ENCODE measurements around the gene INHBC. TPM values are rescaled to one million over a fixed set of nuclear protein-coding genes. Genes with fewer than 3 reads are reported as not detected.
"Not testable (repeated sequence)": the region's sequence is repeated elsewhere in the genome, so short reads cannot be mapped to it uniquely, and the experiment has no call there.

The INHBC gene
- total RNA-seq, 1 donor from 2014 or later, result not detected

DNA sequence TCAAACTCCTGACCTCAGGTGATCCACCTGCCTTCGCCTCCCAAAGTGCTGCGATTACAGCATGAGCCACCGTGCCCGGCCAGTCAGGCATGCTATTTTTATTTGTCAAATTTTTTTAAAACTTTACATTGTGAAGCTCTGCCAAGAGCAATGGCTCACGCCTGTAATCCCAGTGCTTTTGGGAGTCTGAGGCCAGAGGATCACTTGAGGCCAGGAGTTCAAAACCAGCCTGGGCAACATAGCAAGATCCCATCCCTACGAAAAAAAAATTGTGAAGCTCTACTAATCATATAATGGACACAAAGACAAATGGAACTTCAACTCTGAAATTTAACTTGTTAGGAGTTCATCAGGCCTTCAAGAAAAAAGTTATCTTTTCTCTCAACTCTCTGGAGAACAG lies 5.6 kb upstream of the INHBC start:
- no peak for DNase-seq (ENCODE audit: extremely low read depth, low read depth, low spot score)

DNA sequence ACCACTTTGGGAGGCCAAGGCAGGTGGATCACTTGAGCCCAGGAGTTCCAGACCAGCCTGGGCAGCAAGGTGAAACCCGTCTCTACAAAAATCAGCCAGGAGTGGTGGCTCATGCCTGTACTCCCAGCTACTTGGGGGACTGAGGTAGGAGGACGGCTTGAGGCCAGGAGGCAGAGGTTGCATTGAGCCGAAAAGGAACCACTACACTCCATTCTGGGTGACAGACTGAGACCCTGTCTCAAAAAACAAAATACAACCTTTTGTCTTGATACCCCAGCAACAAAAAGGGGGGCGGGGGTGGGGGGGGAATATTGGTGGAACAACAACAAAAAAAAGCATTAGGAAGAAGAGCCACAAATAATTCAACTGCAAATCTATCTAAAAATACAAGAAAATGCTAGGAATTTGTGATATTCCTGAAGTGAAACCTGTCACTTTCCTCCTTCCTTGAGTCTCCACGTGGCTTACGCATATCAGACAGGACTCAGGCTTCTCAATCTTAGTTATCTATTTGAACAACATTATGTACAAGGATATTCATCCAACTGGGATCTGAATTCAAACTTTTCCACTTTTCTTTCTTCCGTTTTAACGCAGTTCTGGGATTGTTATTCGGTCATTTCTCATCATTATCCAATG lies 5.0 kb upstream of the INHBC start:
- no peak for DNase-seq (ENCODE audit: extremely low read depth, low read depth, low spot score)

DNA sequence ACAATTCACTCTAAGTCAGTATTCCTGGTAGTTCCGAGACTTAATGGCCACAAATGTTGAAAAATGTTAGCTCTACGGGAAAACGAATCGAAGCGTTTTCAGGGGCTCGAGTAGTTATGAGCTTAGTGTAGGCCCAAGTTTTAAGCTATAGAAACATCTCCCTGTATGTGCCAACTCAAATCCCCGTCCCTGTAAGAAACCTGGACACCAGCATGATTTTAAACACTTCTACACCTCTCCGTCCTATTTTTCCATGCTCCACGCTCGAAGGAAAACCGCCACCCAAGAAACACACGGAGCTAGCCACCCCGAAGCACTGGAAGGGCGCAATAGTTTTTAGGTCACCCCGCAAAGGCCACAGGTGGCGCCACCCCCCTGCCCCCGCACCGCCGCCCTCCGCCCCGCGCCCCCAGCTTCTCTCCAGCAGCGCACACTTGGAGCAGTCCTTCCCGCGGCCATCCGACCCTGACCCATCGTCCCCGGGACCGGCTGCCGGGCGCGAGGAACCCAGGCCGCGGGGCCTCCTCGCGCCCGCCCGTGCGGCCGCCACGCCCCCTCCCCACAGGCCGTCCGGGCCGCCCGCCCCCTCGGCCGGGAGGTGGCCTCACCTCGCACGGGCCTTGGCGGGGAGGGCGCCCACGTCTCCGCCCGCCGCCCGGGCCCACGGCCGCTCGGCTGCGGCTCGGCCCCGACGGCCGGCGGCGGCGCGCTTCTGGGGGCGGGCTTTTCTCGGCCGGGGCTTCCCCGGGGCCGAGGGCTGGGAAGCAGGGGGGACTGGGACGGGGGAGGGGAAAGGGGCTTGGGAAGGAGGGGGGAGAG lies 4.3 kb upstream of the INHBC start:
- peak; percentile 20 for DNase-seq (ENCODE audit: extremely low read depth, low read depth, low spot score)

DNA sequence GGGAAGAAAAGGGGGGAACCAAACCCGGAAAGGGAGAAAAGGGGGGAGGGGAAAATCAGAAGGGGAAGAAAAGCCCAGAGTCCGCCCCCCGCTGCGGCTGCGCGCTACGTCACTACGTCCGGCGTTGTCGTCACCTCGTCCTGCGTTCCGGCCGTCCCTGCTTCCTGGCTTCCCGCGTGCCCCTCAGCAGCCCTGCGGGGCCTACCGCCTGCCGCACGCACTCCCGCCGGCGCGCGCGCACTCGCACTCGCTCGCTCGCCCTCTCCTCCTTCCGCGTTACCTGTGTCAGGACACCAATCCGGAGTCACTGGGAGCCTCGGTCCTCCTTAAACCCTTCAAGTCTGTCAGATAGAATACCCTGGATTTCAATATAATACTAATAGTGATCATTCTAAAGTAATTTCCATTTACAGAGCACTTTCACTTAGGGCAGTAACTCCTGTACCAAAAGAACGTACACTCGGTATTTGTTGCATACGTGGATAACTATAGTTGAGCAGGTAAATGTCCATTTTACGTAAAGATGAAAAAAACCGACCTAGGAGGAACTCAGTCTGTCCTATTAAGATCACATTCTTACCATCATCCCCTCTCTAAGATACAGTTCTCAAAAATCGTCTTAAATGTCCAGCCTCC lies 3.5 kb upstream of the INHBC start, which contains the start of gene R3HDM2:
Gene R3HDM2 (minus strand): TSS at position 113 of the 636 bp plus-strand sequence. CDS start 120,615 bp downstream, outside the sequence.
- peak; percentile 50 for DNase-seq (ENCODE audit: extremely low read depth, low read depth, low spot score)

DNA sequence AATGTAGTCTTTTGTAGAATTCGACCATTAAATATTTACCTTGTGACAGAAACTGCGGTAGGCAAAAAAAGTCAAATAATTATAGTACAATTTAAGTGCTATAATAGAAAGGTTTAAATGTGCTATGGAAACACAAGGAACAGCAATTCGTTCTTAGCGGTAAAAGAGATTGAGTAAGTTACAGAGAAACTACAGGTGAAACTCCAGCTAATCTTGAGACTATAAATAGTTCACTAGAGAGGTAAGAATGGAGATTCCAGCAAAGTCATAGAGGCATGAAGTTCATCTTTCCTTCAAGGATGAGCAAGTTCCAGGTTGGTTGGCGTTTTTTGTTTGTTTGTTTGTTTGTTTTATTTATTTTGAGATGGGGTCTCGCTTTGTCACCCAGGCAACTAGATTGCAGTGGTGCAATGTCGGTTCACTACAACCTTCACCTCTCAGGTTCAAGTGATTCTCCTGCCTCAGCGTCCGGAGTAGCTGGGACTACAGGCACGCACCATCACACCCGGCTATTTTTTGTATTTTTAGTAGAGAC lies 2.9 kb upstream of the INHBC start:
- no peak for DNase-seq (ENCODE audit: extremely low read depth, low read depth, low spot score)

DNA sequence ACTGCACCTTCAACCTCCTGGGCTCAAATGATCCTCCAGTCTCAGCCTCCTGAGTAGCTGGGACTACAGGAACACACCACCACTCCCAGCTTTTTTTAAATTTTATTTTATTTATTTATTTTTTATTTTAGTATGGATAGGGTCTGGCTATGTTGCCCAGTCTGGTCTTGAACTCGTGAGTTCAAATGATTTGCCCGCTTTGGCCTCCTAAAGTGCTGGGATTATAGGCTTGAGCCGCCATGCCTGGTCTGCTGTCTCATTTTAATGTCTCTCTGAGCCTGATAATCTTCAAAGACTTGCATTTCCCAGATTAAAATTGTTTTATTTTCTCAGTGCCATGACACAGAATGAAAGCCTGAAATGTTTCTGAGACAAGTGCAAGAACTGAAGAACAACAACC lies 1.2 kb upstream of the INHBC start:
- DNase-seq (ENCODE audit: extremely low read depth, low read depth, low spot score), result no peak

DNA sequence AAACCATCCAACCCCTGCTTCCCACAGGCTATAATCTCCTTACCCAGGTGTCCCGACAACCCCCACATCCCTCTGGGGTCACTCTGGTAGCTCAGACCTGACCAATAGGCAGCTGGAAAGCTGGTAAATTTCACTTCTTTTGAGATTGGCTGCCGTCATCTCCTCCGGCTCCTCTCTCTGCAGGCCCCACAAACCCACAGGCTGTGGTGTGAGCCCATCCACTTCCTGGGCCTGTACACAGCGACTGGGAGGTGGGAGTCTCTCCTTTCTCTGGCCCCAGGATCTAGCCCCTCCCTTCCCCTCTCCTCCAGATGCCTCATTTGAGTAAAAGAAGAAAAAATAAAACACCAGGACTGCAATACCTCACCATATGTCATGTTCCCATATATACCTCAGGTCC lies 709 bp downstream of the INHBC start:
- DNase-seq (ENCODE audit: extremely low read depth, low read depth, low spot score), result no peak

DNA sequence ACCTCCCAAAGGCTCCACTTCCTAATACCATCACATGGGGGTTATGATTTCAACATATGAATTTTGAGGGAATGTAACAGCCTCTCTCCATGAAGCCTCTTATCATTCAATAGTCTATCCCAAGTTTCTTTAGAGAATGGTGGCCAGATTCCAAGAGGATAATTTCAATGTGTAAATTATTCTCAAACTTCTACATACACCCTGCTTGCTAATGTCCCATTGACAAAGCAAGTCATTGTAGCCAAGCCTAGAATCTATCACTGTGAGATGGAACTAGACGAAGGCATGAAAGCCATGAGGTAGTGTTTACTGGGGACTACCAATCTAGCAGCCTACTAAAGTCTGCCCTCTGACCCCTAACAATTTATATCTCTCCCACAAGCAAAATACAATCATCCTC lies 3.8 kb downstream of the INHBC start:
- no peak for DNase-seq (ENCODE audit: extremely low read depth, low read depth, low spot score)

DNA sequence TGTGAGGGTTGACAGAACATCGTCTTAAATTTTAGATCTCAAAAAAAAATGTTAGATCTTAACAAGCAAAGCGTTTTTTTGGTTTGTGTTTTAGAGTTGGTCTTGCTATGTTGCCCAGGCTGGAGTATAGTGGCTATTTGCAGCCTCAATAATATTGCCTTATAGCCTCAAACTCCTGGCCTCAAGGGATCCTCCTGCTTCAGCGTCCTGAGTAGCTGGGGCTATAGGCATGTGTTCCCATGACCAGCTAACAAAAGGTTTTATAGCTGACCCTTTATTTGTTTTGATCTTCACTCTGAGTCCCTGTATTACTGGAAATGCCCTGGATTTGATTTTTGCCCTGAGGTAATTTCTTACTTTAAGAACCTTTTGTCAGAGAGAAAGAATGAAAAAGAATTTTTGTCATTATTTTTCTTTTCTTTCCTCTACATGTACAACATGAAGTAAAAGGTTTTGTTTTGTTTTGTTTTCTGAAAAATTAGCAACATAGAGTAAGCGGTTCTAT lies 5.2 kb downstream of the INHBC start:
- DNase-seq (ENCODE audit: extremely low read depth, low read depth, low spot score), result no peak

DNA sequence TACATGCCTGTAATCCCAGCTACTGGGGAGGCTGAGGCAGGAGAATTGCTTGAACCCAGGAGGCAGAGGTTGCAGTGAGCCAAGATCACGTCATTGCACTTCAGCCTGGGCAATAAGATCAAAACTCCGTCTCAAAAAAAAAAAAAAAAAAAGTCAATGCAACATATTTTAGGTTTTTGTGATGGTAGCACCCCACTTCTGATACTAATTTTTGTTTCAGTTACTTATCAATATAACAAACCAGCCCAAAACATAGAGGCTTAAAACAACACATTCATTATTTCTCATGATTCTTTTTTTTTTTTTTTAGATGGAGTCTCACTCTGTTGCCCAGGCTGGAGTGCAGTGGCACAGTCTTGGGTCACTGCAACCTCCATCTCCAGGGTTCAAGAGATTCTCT lies 6.8 kb downstream of the INHBC start:
- DNase-seq (ENCODE audit: extremely low read depth, low read depth, low spot score), result not testable (repeated sequence)

DNA sequence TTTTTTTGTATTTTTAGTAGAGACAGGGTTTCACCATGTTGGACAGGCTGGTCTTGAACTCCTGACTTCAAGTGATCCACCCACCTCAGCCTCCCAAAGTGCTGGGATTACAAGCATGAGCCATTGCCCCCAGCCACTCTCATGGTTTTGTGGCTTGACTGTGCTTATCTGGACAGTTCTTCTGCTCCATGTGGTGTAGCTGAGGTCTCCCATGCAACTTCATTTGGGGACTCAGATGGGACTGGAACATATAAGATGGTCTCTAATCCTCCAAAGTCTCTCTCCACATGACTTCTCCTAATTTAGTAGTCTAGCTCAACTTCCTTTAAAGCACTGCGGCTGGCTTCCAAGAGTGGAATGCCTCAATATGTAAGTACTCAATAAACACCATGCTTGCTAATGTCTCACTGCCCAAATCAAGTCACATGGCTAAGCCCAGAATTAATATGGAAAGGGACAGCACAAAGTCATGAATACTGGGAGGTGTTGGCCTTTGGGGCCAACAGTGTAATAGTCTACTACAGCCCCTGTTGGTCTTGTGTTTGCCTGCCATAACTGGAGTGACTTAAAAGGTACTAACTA lies 7.4 kb downstream of the INHBC start:
- DNase-seq (ENCODE audit: extremely low read depth, low read depth, low spot score), result no peak

DNA sequence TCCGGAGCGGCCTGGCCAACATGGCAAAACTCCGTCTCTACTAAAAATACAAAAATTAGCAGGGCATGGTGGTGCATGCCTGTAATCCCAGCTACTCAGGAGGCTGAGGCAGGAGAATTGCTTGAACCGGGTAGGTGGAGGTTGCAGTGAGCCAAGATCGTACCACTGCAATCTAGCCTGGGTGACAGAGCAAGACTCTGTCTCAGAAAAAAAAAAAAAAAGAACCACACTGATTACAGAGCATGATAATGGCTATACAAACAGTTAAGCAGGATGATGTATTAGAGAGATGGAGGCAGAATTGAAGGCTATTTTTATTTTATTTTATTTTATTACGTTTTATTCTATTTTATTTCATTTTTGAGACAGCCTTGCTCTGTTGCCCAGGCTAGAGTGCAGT lies 9.8 kb downstream of the INHBC start:
- DNase-seq (ENCODE audit: extremely low read depth, low read depth, low spot score), result not testable (repeated sequence)

DNA sequence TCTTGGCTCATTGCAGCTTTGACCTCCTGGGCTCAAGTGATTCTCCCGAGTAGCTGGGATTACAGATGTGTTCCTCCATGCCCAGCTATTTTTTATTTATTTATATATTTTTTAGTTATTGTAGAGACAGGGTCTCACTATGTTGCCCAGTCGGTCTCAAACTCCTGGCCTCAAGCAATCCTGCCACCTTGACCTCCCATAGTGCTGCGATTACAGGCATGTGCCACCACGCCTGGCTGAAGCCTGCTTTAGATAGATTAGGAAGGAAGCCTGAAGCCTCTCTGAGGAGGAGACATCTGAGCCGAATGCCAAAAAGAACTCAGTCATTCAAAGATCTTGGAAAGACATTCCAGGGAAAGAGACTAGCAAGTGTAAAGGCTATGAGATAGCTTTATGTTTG lies 10.2 kb downstream of the INHBC start:
- no peak for DNase-seq (ENCODE audit: extremely low read depth, low read depth, low spot score)

DNA sequence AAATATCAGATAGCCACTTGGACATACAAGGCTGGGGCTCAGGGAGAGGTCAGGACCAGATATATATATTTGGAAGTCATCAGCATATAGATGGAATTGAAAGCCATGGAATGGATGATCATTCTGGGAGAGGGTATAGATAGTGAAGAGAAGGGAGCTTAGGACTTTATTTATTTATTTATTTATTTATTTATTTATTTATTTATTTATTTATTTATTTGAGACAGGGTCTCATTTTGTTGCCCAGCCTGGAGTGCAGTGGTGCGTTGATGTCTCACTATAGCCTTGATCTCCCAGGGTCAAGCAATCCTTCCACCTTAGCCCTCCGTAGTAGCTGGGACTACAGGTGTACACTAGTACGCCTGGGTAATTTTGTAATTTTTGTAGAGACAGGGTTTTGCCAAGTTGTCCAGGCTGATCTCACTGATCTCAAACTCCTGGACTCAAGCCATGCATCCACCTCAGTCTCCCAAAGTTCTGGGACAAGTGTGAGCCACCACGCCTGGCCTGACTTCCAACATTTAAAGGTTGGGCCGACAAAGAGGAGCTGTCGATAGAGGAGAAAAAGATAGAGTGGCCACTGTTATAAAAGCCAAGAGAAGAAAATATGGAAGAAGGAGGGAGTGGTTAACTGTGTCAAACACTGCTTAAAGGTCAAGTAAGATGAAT lies 11.8 kb downstream of the INHBC start:
- no peak for DNase-seq (ENCODE audit: extremely low read depth, low read depth, low spot score)

DNA sequence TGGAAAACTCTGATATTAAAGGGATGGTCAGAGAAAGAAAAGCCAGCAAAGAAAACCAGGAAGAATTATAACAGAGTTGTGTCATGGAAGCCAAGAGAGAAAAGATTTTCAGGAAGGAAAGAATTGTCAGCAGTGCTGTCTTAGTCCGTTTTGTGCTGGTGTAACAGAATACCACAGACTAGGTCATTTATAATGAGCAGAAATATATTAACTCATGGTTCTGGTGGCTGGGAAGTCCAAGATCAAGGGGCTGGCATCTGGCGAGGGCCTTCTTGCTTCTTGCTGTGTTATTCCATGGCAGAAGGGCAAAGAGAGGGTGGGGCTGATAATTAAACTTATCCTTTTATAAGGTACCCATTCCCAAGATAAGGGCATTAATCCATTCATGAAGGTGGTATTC lies 14.1 kb downstream of the INHBC start:
- no peak for DNase-seq (ENCODE audit: extremely low read depth, low read depth, low spot score)

DNA sequence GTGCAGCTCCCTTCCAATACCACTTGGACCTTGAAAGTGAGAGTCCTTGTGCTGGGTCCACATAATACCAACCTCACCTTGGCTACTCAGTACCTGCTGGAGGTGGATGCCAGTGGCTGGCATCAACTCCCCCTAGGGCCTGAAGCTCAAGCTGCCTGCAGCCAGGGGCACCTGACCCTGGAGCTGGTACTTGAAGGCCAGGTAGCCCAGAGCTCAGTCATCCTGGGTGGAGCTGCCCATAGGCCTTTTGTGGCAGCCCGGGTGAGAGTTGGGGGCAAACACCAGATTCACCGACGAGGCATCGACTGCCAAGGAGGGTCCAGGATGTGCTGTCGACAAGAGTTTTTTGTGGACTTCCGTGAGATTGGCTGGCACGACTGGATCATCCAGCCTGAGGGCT lies 14.8 kb downstream of the INHBC start:
- DNase-seq (ENCODE audit: extremely low read depth, low read depth, low spot score), result no peak

DNA sequence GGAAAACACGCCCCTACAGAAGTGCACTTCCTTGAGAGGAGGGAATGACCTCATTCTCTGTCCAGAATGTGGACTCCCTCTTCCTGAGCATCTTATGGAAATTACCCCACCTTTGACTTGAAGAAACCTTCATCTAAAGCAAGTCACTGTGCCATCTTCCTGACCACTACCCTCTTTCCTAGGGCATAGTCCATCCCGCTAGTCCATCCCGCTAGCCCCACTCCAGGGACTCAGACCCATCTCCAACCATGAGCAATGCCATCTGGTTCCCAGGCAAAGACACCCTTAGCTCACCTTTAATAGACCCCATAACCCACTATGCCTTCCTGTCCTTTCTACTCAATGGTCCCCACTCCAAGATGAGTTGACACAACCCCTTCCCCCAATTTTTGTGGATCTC lies 15.5 kb downstream of the INHBC start:
- no peak for DNase-seq (ENCODE audit: extremely low read depth, low read depth, low spot score)

DNA sequence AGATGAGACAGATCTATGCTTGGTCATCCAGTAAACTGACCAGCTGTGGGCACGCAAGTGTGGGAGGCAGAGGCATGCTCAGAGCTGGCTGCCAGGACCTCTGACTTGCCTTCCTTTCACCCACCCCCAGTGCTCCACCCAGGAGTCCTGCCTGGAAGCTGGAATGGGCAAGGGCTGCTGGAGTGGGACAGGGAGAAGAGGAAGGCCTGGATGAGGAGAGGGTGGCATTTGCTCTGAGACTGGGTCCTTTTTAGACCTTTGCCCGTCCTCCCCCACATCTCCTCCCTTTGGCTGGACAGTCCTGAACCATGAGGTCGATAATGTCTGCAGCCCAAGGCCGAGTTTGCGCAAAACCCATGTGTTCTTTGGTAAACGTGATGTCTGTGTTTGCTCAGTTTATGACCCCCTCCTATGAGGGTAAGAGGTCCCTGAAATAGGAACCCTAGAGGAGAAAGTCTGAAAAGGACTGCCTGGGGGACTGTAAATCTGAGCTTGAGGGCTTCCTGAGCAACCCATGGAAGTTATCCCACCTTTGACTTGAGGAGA lies 16.7 kb downstream of the INHBC start:
- no peak for DNase-seq (ENCODE audit: extremely low read depth, low read depth, low spot score)

DNA sequence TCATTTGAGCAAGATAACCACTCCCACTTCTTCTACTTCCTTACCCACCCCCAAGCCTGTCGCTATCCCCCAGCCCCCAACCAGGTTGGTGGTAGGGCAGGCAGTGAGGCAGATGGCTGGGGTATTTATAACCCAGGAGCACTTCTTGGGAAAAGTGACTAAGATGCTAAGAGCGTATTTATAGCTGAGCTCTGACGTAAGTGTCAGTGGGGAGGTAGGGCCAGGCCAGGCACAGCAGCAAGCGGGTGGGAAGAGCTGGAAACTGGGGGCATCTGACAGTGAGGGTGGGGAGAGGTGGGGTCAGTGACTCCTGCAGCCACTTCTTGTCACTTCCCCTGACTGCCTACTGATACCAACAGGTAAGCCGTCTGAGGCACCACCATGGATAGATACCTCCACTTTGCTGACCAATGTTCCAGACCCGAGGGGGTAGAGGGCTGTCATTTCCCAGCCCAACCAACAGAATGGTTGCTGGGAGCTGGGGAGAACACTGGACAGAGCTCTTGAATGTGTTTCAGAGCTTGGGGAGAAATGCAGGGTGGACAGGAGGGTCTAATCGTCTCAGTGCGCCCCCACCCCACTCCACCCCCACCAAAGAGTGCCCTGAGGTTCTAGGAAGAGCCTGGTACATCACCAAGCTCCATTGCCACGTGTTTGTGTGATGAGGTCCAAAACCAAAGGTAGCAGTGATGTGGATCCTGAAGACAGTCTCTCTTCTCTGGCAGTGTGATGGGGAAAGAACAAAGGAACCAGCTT lies 17.8 kb downstream of the INHBC start:
- DNase-seq (ENCODE audit: extremely low read depth, low read depth, low spot score), result no peak
